Measurements from ENCODE around the gene MNAT1.

MNAT1 gene

GRCh38 chr14:60974090-60974651, 239.6 kb downstream of the MNAT1 start:
- Histone ChIP-seq H3K18ac (ENCODE audit: low read length) (no peak overlapping the region), H4K8ac (ENCODE audit: low read depth, low read length) (no peak overlapping the region), H3K27ac (ENCODE audit: low read depth, low read length) (no peak overlapping the region), H3K36me3 (ENCODE audit: control insufficient read depth in 1 of 2, insufficient read depth in 2 of 2, low read length in 2 of 2) (peaks cover 0 to 8% of the 10 kb centered on the region in 2 experiments), H3K79me1 (ENCODE audit: low read length) (no peaks in the 10 kb centered on the region), H2BK5ac (ENCODE audit: low read depth, low read length, poor library complexity) (no peak overlapping the region), H3K14ac (ENCODE audit: low read length) (no peak overlapping the region), H2BK12ac (ENCODE audit: low read length) (no peak overlapping the region), H3K4ac (ENCODE audit: low read depth, low read length) (no peak overlapping the region), H3K79me2 (ENCODE audit: control insufficient read depth, insufficient read depth, low read length, poor library complexity) (no peaks in the 10 kb centered on the region), H3K9me3 (ENCODE audit: insufficient read depth, low read depth, low read length) (no peaks in the 10 kb centered on the region), H2BK120ac (ENCODE audit: insufficient read depth, low read length, poor library complexity) (no peak overlapping the region), H3K4me1 (ENCODE audit: control insufficient read depth in 1 of 2, insufficient read depth in 2 of 2, low read length in 2 of 2) (no peaks in the 10 kb centered on the region), H4K91ac (ENCODE audit: low read depth, low read length) (no peak overlapping the region), H3K4me2 (ENCODE audit: low read length) (no peak overlapping the region), H2AK5ac (ENCODE audit: low read length) (no peak overlapping the region), H3K9ac (ENCODE audit: low read length) (no peak overlapping the region), H3K23ac (ENCODE audit: low read length) (no peak overlapping the region), H2AFZ (ENCODE audit: insufficient read depth, low read length, poor library complexity) (no peak overlapping the region), H4K12ac (ENCODE audit: low read depth, low read length) (no peak overlapping the region), H3K27me3 (ENCODE audit: insufficient read depth, low read length) (no peaks in the 10 kb centered on the region), H3K4me3 (ENCODE audit: low read depth, low read length) (no peak overlapping the region)
- no CpG with 5 or more reads among the region's 6 CpGs for WGBS (ENCODE audit: extremely low coverage, insufficient coverage, insufficient read length)
- DNase-seq = no peak

GRCh38 chr14:60975551-60975950, 241.0 kb downstream of the MNAT1 start:
- no peak overlapping the region for H4K91ac ChIP-seq (ENCODE audit: low read depth, low read length)
- WGBS (ENCODE audit: extremely low coverage, insufficient coverage, insufficient read length) = no CpG with 5 or more reads among the region's 2 CpGs
- DNase-seq = no peak
- no peak overlapping the region for H2AK5ac ChIP-seq (ENCODE audit: low read length)
- no peak overlapping the region for H3K23ac ChIP-seq (ENCODE audit: low read length)
- no peaks in the 10 kb centered on the region for H3K4me1 ChIP-seq (ENCODE audit: control insufficient read depth in 1 of 2, insufficient read depth in 2 of 2, low read length in 2 of 2)
- H4K12ac ChIP-seq (ENCODE audit: low read depth, low read length) = no peak overlapping the region
- H3K9me3 ChIP-seq (ENCODE audit: insufficient read depth, low read depth, low read length) = no peaks in the 10 kb centered on the region
- no peak overlapping the region for H4K8ac ChIP-seq (ENCODE audit: low read depth, low read length)
- no peak overlapping the region for H3K4me2 ChIP-seq (ENCODE audit: low read length)
- no peaks in the 10 kb centered on the region for H3K27me3 ChIP-seq (ENCODE audit: insufficient read depth, low read length)
- no peak overlapping the region for H3K4me3 ChIP-seq (ENCODE audit: low read depth, low read length)
- H2AFZ ChIP-seq (ENCODE audit: insufficient read depth, low read length, poor library complexity) = no peak overlapping the region
- H3K79me2 ChIP-seq (ENCODE audit: control insufficient read depth, insufficient read depth, low read length, poor library complexity) = no peaks in the 10 kb centered on the region
- peaks cover 0 to 8% of the 10 kb centered on the region in 2 experiments for H3K36me3 ChIP-seq (ENCODE audit: control insufficient read depth in 1 of 2, insufficient read depth in 2 of 2, low read length in 2 of 2)
- no peak overlapping the region for H3K4ac ChIP-seq (ENCODE audit: low read depth, low read length)
- H2BK12ac ChIP-seq (ENCODE audit: low read length) = no peak overlapping the region
- H2BK120ac ChIP-seq (ENCODE audit: insufficient read depth, low read length, poor library complexity) = no peak overlapping the region
- H3K9ac ChIP-seq (ENCODE audit: low read length) = no peak overlapping the region
- no peak overlapping the region for H3K18ac ChIP-seq (ENCODE audit: low read length)
- H3K79me1 ChIP-seq (ENCODE audit: low read length) = no peaks in the 10 kb centered on the region
- no peak overlapping the region for H3K14ac ChIP-seq (ENCODE audit: low read length)
- H2BK5ac ChIP-seq (ENCODE audit: low read depth, low read length, poor library complexity) = no peak overlapping the region
- no peak overlapping the region for H3K27ac ChIP-seq (ENCODE audit: low read depth, low read length)

- no CpG with 5 or more reads among the region's 2 CpGs for WGBS (ENCODE audit: extremely low coverage, insufficient coverage, insufficient read length)
- no peaks in the 10 kb centered on the region for H3K9me3 ChIP-seq (ENCODE audit: insufficient read depth, low read depth, low read length)
Observed at GRCh38 chr14:60977847-60978246, 243.3 kb downstream of the MNAT1 start.

GRCh38 chr14:60980811-60981632, 246.5 kb downstream of the MNAT1 start, which contains the start of the genes SLC38A6 and TRMT5:
SLC38A6 (plus strand) TSS chr14:60981245; CDS start chr14:60981278, 33 bp downstream.
TRMT5 (minus strand) TSS chr14:60981079; CDS start chr14:60980973, 106 bp downstream.
- no peak within 1 kb of the TSS for H2BK12ac ChIP-seq (ENCODE audit: low read length)
- peak within 1 kb of the TSS; percentile 91 for H2BK5ac ChIP-seq (ENCODE audit: low read depth, low read length, poor library complexity)
- H2AFZ ChIP-seq (ENCODE audit: insufficient read depth, low read length, poor library complexity) = peak within 1 kb of the TSS; percentile 97
- peak within 1 kb of the TSS; percentile 97 for H3K18ac ChIP-seq (ENCODE audit: low read length)
- H3K27ac ChIP-seq (ENCODE audit: low read depth, low read length) = peak within 1 kb of the TSS; percentile 40
- H3K79me2 ChIP-seq (ENCODE audit: control insufficient read depth, insufficient read depth, low read length, poor library complexity) = peaks cover 6% of the 10 kb centered on the region
- peak within 1 kb of the TSS; percentile 98 for H3K14ac ChIP-seq (ENCODE audit: low read length)
- H3K4ac ChIP-seq (ENCODE audit: low read depth, low read length) = peak within 1 kb of the TSS; percentile 77
- H3K27me3 ChIP-seq (ENCODE audit: insufficient read depth, low read length) = no peaks in the 10 kb centered on the region
- peak within 1 kb of the TSS; percentile 89 for H3K4me2 ChIP-seq (ENCODE audit: low read length)
- H4K8ac ChIP-seq (ENCODE audit: low read depth, low read length) = peak within 1 kb of the TSS; percentile 99
- H2BK120ac ChIP-seq (ENCODE audit: insufficient read depth, low read length, poor library complexity) = peak within 1 kb of the TSS; percentile 76
- H3K23ac ChIP-seq (ENCODE audit: low read length) = no peak within 1 kb of the TSS
- peak; percentile 95 for DNase-seq
- H3K9me3 ChIP-seq (ENCODE audit: insufficient read depth, low read depth, low read length) = no peaks in the 10 kb centered on the region
- peak within 1 kb of the TSS; percentile 91 for H3K9ac ChIP-seq (ENCODE audit: low read length)
- no peaks in the 10 kb centered on the region for H3K4me1 ChIP-seq (ENCODE audit: control insufficient read depth in 1 of 2, insufficient read depth in 2 of 2, low read length in 2 of 2)
- peaks cover 7% of the 10 kb centered on the region for H3K79me1 ChIP-seq (ENCODE audit: low read length)
- H2AK5ac ChIP-seq (ENCODE audit: low read length) = no peak within 1 kb of the TSS
- peaks cover 0 to 4% of the 10 kb centered on the region in 2 experiments for H3K36me3 ChIP-seq (ENCODE audit: control insufficient read depth in 1 of 2, insufficient read depth in 2 of 2, low read length in 2 of 2)
- WGBS (ENCODE audit: extremely low coverage, insufficient coverage, insufficient read length) = no CpG with 5 or more reads among the region's 59 CpGs
- H3K4me3 ChIP-seq (ENCODE audit: low read depth, low read length) = peak within 1 kb of the TSS; percentile 88
- peak within 1 kb of the TSS; percentile 93 for H4K12ac ChIP-seq (ENCODE audit: low read depth, low read length)
- peak within 1 kb of the TSS; percentile 88 for H4K91ac ChIP-seq (ENCODE audit: low read depth, low read length)

More at GRCh38 chr14:60977847-60978246, 243.3 kb downstream of the MNAT1 start:
- peaks cover 0 to 6% of the 10 kb centered on the region in 2 experiments for H3K36me3 ChIP-seq (ENCODE audit: control insufficient read depth in 1 of 2, insufficient read depth in 2 of 2, low read length in 2 of 2)
- no peaks in the 10 kb centered on the region for H3K27me3 ChIP-seq (ENCODE audit: insufficient read depth, low read length)
- H4K91ac ChIP-seq (ENCODE audit: low read depth, low read length) = no peak overlapping the region
- no peak for DNase-seq
- H3K9ac ChIP-seq (ENCODE audit: low read length) = no peak overlapping the region
- no peak overlapping the region for H3K14ac ChIP-seq (ENCODE audit: low read length)
- H2AFZ ChIP-seq (ENCODE audit: insufficient read depth, low read length, poor library complexity) = no peak overlapping the region
- H3K79me2 ChIP-seq (ENCODE audit: control insufficient read depth, insufficient read depth, low read length, poor library complexity) = peaks cover 6% of the 10 kb centered on the region
- no peak overlapping the region for H3K4ac ChIP-seq (ENCODE audit: low read depth, low read length)
- H4K12ac ChIP-seq (ENCODE audit: low read depth, low read length) = no peak overlapping the region
- no peak overlapping the region for H2BK120ac ChIP-seq (ENCODE audit: insufficient read depth, low read length, poor library complexity)
- H3K27ac ChIP-seq (ENCODE audit: low read depth, low read length) = no peak overlapping the region
- no peak overlapping the region for H3K18ac ChIP-seq (ENCODE audit: low read length)
- H3K4me3 ChIP-seq (ENCODE audit: low read depth, low read length) = no peak overlapping the region
- no peak overlapping the region for H2BK12ac ChIP-seq (ENCODE audit: low read length)
- H2AK5ac ChIP-seq (ENCODE audit: low read length) = no peak overlapping the region
- no peak overlapping the region for H3K4me2 ChIP-seq (ENCODE audit: low read length)
- no peak overlapping the region for H4K8ac ChIP-seq (ENCODE audit: low read depth, low read length)
- H3K79me1 ChIP-seq (ENCODE audit: low read length) = peaks cover 7% of the 10 kb centered on the region
- H3K4me1 ChIP-seq (ENCODE audit: control insufficient read depth in 1 of 2, insufficient read depth in 2 of 2, low read length in 2 of 2) = no peaks in the 10 kb centered on the region
- H2BK5ac ChIP-seq (ENCODE audit: low read depth, low read length, poor library complexity) = no peak overlapping the region
- no peak overlapping the region for H3K23ac ChIP-seq (ENCODE audit: low read length)
